IPS-20b (cell line): ENCODE results near the gene TAF11.
"Not testable (repeated sequence)": the region's sequence is repeated elsewhere in the genome, so short reads cannot be mapped to it uniquely, and the experiment has no call there.

Experiments
- H3K27ac ChIP-seq: one replicate; pipeline ENCODE4 v1.5.1; 2013; ENCODE audit warnings: low read length
- H3K27me3 ChIP-seq: 2 replicates; pipeline ENCODE4 v1.6.1; 2013; ENCODE audit warnings: mild to moderate bottlenecking, low read length, inconsistent platforms; ENCODE audit not compliant: insufficient read depth
- H3K36me3 ChIP-seq: 2 replicates; pipeline ENCODE4 v1.6.1; 2013; ENCODE audit warnings: low read depth, mild to moderate bottlenecking, inconsistent platforms, low read length, moderate library complexity; ENCODE audit not compliant: insufficient read depth
- H3K4me1 ChIP-seq: 2 replicates; pipeline ENCODE4 v1.6.1; 2013; ENCODE audit warnings: mild to moderate bottlenecking, control low read depth, inconsistent platforms, low read length, moderate library complexity; ENCODE audit not compliant: insufficient read depth
- H3K4me3 ChIP-seq: 2 replicates; pipeline ENCODE4 v1.5.1; 2013; ENCODE audit warnings: mild to moderate bottlenecking, low read length, inconsistent platforms
- H3K9ac ChIP-seq: 2 replicates; pipeline ENCODE4 v1.6.1; 2013; ENCODE audit warnings: low read depth, mild to moderate bottlenecking, inconsistent platforms, low read length, moderate library complexity
- H3K9me3 ChIP-seq: 2 replicates; pipeline ENCODE4 v1.6.1; 2013; ENCODE audit warnings: mild to moderate bottlenecking, low read depth, low read length, inconsistent platforms; ENCODE audit not compliant: insufficient read depth

The TAF11 gene

DNA sequence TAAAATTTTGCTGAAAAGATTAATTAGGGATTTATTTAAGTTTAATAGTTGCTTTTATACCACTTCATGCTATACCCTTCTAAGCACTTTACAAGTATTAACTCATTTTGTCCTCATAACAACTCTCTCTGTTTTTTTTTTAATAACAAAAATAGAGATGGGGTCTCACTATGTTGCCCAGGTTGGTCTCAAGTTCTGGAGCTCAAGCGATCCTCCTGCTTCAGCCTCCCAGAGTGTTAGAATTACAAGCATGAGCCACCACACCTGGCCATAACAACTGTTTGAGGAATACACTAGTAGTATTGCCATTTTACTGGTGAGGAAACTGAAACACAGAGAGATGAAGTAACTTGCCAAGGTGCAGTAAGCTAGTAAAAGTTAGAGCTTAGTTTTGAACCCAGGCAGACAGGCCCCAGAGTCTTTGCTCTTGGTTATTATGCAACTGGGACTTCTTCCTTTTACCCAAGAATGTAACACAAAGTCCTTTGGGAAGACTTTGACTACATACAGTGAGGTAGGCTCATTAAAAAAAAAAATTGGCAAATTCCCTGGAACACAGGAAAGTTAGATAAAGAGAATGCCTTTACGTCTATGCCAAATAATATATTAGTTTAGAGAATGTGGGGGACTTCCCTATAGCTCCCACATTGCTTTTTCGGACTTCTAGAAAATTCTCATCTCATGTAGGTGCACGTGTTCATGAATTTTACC, 12.6 kb upstream of the TAF11 start:
- H3K4me3 ChIP-seq: no peak overlapping the region
- H3K9ac ChIP-seq: no peak overlapping the region
- H3K36me3 ChIP-seq: no peaks in the 10 kb centered on the region
- no peaks in the 10 kb centered on the region for H3K27me3 ChIP-seq
- H3K9me3 ChIP-seq: no peaks in the 10 kb centered on the region
- H3K27ac ChIP-seq: no peak overlapping the region
- no peaks in the 10 kb centered on the region for H3K4me1 ChIP-seq

DNA sequence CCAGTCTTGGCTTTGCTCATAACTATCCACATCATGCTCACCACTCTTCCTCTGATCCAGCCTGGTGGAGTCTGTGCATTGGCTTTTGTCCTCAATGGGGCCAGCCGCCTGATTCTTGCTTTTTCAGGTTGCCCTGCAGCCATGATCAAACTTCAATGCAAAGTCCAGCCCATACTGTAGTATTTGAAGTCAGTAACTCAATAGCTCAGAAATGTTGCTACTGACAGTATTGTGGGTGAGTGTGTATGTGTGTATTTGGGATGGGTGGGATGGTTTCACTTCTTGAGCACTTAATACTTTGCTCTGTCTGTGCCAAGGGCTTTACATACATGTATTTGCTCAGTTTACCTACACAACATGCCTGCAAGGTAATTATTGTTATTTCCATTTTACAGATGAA, 11.9 kb upstream of the TAF11 start:
- not testable (repeated sequence) for H3K27ac ChIP-seq, H3K4me1 ChIP-seq, H3K36me3 ChIP-seq, H3K9me3 ChIP-seq, H3K4me3 ChIP-seq, H3K9ac ChIP-seq, H3K27me3 ChIP-seq

DNA sequence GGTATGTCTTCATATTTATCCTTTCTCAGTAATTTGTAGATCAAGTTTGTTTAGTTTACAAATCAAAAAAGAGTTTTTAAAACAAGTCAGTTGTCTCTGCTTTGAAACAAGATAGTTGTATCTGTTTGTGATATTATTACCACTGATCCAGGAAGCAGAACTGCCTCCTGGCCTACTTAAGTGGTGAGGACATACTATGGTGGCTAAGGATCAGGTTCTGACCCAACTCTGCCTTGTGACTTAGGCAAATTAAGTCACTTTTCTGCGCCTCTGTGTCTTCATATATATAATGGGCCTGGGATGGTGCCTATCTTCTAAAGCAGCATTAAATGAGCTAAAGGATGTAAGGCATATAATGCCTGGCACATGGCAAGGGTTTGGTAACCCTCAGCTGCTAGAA, 9.9 kb upstream of the TAF11 start:
- no peak overlapping the region for H3K4me3 ChIP-seq
- no peaks in the 10 kb centered on the region for H3K9me3 ChIP-seq
- H3K36me3 ChIP-seq: no peaks in the 10 kb centered on the region
- H3K27ac ChIP-seq: no peak overlapping the region
- no peaks in the 10 kb centered on the region for H3K4me1 ChIP-seq
- H3K9ac ChIP-seq: no peak overlapping the region
- no peaks in the 10 kb centered on the region for H3K27me3 ChIP-seq

DNA sequence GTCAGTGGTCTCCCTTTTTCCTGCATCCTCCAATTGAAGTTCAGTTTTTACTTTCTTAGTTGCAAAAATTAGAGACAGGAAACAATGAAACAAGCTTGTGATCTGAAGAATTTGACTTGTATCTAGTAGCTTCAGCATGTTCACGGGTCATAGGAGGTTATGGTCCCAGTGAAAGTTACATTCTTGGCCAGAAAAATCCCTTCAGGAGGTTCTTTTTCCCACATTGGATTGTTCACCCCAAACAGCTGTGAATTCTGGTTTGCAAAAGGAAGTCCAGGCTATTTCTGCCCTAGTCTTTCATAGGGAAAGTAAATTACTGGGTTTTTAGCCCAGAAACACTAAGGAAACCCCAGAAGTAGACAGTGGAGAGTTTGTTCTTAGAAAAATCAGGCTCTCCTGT, 9.3 kb upstream of the TAF11 start:
- Histone ChIP-seq H3K27me3 (no peaks in the 10 kb centered on the region), H3K4me3 (no peak overlapping the region), H3K9me3 (no peaks in the 10 kb centered on the region), H3K9ac (no peak overlapping the region), H3K36me3 (no peaks in the 10 kb centered on the region), H3K4me1 (no peaks in the 10 kb centered on the region), H3K27ac (no peak overlapping the region)

DNA sequence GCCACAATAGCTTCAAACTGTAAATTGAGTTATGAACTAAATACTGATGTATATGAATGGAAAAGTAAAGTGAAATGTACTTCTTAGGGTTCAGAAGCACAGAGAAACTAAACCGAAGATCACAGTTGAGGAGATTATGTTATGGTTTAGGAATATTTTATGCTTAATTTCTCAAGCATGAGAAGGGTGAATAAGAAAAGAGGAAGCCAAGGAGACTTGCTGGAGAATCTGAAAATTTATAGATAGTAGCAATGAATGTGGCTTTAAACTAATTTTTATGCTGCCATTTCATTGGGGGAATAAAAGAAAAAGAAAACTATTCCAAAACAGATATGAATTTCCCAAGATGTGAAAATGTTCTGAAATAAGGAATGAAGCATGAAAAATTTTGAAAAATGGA, 6.9 kb upstream of the TAF11 start:
- Histone ChIP-seq H3K4me1 (0 out of 2 replicates have a peak, but pooled peaks cover 3% of the 10 kb centered on the region), H3K27ac (no peak overlapping the region), H3K9ac (no peak overlapping the region), H3K4me3 (no peak overlapping the region), H3K9me3 (no peaks in the 10 kb centered on the region), H3K27me3 (no peaks in the 10 kb centered on the region), H3K36me3 (no peaks in the 10 kb centered on the region)

DNA sequence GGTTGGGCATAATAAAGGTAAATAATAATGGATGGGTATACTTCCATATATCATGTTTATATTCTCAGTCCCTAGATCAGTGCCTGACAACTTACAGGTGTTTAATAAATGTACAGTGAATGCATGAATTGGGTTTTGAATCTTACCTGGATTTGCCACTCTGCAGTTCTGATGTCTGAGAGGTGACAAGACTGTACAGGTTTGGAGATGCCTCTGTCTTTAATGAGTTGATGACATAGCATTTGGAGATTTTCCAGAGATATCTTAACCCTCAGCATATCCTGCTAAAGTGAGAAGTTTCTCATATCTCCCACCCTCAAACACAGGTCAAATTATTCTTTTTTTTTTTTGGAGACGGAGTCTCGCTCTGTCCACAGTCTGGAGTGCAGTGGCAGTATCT, 3.5 kb upstream of the TAF11 start:
- Histone ChIP-seq H3K27me3 (no peaks in the 10 kb centered on the region), H3K27ac (no peak overlapping the region), H3K9me3 (no peaks in the 10 kb centered on the region), H3K4me1 (0 out of 2 replicates have a peak, but pooled peaks cover 3% of the 10 kb centered on the region), H3K36me3 (no peaks in the 10 kb centered on the region), H3K4me3 (no peak overlapping the region), H3K9ac (no peak overlapping the region)

DNA sequence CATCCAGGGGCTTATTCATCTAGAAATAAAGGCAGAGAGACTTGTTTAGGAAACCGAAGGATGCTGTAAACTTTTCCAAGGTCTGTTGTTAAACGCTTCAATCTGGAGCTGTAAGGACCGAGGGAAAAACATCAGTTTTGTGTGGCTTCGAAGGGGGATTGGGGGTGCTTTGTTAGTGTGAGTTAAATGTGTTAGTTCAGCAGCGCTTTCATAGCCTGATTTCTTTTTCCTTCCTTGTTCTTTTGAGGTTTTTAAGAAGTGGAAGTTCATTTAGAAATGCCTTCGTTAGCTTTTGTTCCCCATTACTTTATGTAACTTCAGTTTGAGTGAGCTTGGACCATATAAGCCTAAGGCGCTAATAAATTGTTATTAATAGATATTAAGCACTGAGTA, 2.7 kb upstream of the TAF11 start:
- Histone ChIP-seq H3K9ac (peak overlapping the region; percentile 61; the same call in 1 of the 2 replicates), H3K36me3 (no peaks in the 10 kb centered on the region; the same call in 1 of the 2 replicates), H3K9me3 (no peaks in the 10 kb centered on the region), H3K27ac (no peak overlapping the region), H3K27me3 (no peaks in the 10 kb centered on the region), H3K4me3 (peak overlapping the region; percentile 99), H3K4me1 (0 out of 2 replicates have a peak, but pooled peaks cover 3% of the 10 kb centered on the region)

DNA sequence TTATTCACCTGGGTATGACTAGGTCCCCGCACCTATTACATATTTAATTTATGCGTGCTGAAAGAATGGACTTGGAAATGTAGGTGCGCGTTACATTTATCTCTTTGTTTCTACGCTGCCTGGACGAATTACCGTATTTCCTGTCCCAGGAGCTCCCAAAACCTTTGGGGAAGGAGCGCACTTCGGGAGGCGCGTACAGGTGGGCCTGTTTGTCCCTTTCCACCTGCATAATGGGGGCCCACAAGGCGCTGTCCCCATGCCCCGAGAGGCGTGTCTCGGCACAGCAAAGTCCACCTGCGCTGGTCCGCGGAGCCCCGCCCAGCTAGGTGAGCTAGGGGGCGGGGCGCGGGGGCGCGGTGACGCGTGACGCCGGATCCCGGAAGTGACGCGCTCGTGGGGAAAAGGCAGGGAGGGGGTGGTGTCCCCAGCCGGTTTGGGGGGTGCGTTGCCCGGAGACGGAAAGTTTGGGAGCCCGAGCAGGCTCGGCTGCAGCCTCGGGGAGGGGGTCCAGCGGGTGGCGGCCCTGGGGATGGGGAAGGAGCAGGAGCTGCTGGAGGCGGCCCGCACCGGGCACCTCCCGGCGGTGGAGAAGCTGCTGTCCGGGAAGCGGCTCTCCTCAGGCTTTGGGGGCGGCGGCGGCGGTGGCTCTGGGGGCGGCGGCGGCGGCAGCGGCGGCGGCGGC, 1.2 kb upstream of the TAF11 start, which contains the start of gene ANKS1A:
Gene ANKS1A (plus strand): TSS at position 382 of the 682 bp plus-strand sequence. CDS start 148 bp downstream, at position 530.
- peak within 1 kb of the TSS; percentile 94; the same call in 1 of the 2 replicates for H3K9ac ChIP-seq
- no peaks in the 10 kb centered on the region for H3K9me3 ChIP-seq
- H3K4me3 ChIP-seq: peak within 1 kb of the TSS; percentile 99

DNA sequence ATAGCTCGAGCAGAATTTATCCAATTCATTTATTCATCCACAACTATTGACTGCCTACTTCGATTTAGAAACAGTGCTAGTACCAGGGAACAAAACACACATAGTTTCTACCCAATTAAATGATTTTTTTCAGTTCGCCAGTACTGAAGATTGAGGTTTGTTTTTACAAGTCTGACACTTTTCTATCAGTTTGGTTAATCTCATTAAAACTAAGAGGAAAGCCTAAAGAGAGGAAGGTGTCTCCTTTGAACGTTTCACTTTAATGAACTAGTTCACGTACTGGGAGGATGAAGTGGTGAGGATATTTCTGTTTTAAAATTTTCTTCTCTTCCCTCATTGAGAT, 643 bp upstream of the TAF11 start:
- Histone ChIP-seq H3K27ac (peak overlapping the region; percentile 42), H3K36me3 (peaks cover 10% of the 10 kb centered on the region; the same call in 1 of the 2 replicates), H3K9ac (peak overlapping the region; percentile 94; the same call in 1 of the 2 replicates), H3K4me3 (peak overlapping the region; percentile 99), H3K4me1 (0 out of 2 replicates have a peak, but pooled peaks cover 3% of the 10 kb centered on the region), H3K27me3 (no peaks in the 10 kb centered on the region), H3K9me3 (no peaks in the 10 kb centered on the region)

More for the DNA sequence above, 1.2 kb upstream of the TAF11 start, which contains the start of gene ANKS1A:
- Histone ChIP-seq H3K4me1 (0 out of 2 replicates have a peak, but pooled peaks cover 3% of the 10 kb centered on the region), H3K27ac (peak within 1 kb of the TSS; percentile 42), H3K36me3 (peaks cover 6% of the 10 kb centered on the region; the same call in 1 of the 2 replicates), H3K27me3 (no peaks in the 10 kb centered on the region)

DNA sequence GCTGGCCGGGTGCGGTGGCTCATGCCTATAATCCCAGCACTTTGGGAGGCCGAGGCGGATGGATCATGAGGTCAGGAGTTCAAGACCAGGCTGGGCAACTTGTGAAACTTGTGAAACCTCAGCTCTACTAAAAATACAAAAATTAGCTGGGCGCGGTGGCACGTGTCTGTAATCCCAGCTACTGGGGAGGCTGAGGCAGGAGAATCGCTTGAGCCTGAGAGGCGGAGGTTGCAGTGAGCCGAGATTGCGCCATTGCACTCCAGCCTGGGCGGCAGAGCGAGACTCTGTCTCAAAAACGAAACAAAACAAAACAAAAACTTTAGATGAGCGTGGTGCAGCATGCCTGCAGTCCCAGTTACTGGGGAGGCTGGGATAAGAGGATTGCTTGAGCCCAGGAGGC, 2.0 kb downstream of the TAF11 start:
- H3K9ac ChIP-seq: not testable (repeated sequence)

DNA sequence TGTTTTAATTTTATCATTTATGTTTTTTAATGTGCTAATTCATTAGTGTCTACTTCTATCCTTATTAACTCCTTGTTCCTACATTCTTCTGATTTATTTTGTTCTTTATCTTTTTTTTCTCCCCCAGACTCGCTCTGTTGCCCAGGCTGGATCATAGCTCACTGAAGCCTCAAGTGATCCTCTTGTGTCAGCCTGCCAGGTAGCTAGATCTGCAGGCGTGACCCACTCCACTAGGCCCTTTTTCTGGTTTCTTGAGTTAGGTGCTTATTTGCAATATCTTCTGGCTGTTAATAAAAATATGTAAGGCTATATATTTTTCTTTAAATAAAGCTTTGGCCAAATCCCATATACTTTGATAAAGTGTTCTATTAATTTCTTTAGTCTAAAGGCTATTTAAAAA, 2.8 kb downstream of the TAF11 start:
- no peak overlapping the region for H3K9ac ChIP-seq
- H3K4me3 ChIP-seq: no peak overlapping the region
- peaks cover 31% of the 10 kb centered on the region for H3K36me3 ChIP-seq
- H3K4me1 ChIP-seq: no peaks in the 10 kb centered on the region; the same call in 1 of the 2 replicates
- H3K9me3 ChIP-seq: no peaks in the 10 kb centered on the region
- H3K27ac ChIP-seq: no peak overlapping the region
- H3K27me3 ChIP-seq: no peaks in the 10 kb centered on the region

More for the DNA sequence above, 2.0 kb downstream of the TAF11 start:
- not testable (repeated sequence) for H3K4me3 ChIP-seq, H3K27ac ChIP-seq, H3K27me3 ChIP-seq, H3K4me1 ChIP-seq, H3K9me3 ChIP-seq
- peaks cover 23% of the 10 kb centered on the region for H3K36me3 ChIP-seq

DNA sequence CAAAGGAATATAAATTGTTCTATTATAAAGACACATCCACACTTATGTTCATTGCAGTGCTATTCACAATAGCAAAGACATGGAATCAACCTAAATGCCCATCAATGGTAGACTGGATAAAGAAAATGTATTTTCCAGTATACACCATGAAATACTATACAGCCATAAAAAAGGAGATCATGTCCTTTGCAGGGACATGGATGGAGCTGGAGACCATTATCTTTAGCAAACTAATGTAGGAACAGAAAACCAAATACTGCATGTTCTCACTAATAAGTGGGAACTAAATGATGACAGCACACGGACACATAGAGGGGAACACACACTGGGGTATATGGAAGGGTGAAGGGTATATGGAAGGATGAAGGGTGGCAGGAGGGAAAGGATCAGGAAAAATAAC, 3.8 kb downstream of the TAF11 start:
- H3K27ac ChIP-seq, H3K9ac ChIP-seq, H3K27me3 ChIP-seq, H3K9me3 ChIP-seq, H3K4me1 ChIP-seq, H3K4me3 ChIP-seq: not testable (repeated sequence)
- peaks cover 38% of the 10 kb centered on the region for H3K36me3 ChIP-seq
